ENCODE results near the gene RAB3A. TPM values are rescaled to one million over a fixed set of nuclear protein-coding genes. Genes with fewer than 3 reads are reported as not detected.

Gene RAB3A
- total and polyA plus RNA-seq, 9 of the 15 experiments (the other 6 are each of a cell fraction or from before 2014, with no cell fraction given): 0.17 to 5.1 (median 0.90) TPM; not detected in 1

DNA sequence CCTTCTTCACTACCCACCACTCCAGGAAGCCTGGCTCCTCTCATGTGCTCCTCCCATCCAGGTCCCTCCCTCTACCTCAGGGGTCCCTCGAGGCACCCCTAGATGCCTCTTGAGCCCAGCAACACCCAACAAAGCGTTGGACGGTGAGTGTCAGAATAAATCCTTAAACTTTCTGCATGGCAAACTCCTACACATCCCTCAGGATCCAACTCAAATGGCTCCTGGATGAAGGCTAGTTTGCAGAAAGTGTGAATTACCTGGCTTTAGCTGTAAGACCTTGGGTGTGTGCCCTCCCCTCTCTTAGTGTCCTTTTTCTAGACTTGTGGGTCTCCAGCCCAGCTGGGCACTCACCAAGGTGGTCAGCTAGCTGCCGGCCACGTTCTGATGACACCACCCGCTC is 5.5 kb downstream of the RAB3A start:
- in situ Hi-C loops (cut with MboI) (no loop called here), intact Hi-C loops (cut with micrococcal nuclease) (no loop called here)
- Histone ChIP-seq H3K79me2 (ENCODE audit: control insufficient read depth, insufficient read depth, low read length) (peaks cover 31% of the 10 kb centered on the region), H3K9me1 (ENCODE audit: control insufficient read depth, insufficient read depth, low read length) (no peaks in the 10 kb centered on the region), H2AFZ (ENCODE audit: low read depth, low read length) (no peak overlapping the region), H3K27me3 (ENCODE audit: control insufficient read depth in 2 of 2, insufficient read depth in 2 of 2, low read length in 2 of 2) (no peaks in the 10 kb centered on the region), H3K36me3 (ENCODE audit: control insufficient read depth, insufficient read depth, low read length) (peaks cover 64% of the 10 kb centered on the region; the same call in 2 of the 3 replicates), H3K9me3 (replicated peaks; ENCODE audit: control insufficient read depth, insufficient read depth, low read depth, low read length) (no peaks in the 10 kb centered on the region), H3K4me2 (ENCODE audit: insufficient read depth, low read length) (no peak overlapping the region), H3K9ac (ENCODE audit: insufficient read depth in 1 of 2, low read depth in 2 of 2, low read length in 2 of 2) (no peak overlapping the region), H3K4me1 (replicated peaks in 1 of 2; ENCODE audit: control insufficient read depth in 2 of 2, insufficient read depth in 2 of 2, low read length in 2 of 2) (peaks cover 19 to 46% of the 10 kb centered on the region in 2 experiments; a peak in 4 of 5 replicates), H3K27ac (ENCODE audit: extremely low read depth, low read depth, low read length) (no peak overlapping the region), H4K20me1 (replicated peaks; ENCODE audit: control insufficient read depth, insufficient read depth, low read length) (peaks cover 6% of the 10 kb centered on the region; the same call in 1 of the 2 replicates), H3K4me3 (no peak overlapping the region)
- no peak for FAIRE-seq
- no peak for ATAC-seq
- DNase-seq (ENCODE audit: extremely low read depth in 1 of 4, low spot score in 3 of 4): no peak
- ChIA-PET CTCF (ENCODE audit: low intra/inter-chr PET ratio) (no interaction called here), POLR2A (interaction anchor here (0.6 to 1.0 kb wide), 4 partner anchors 20 to 1142 kb away, joined by 3 read pairs; no protein-coding TSS in a partner anchor)
- WGBS (ENCODE audit: insufficient coverage, low coverage, missing lambda C conversion rate): 80% methylated on average over 6 of the region's 6 CpGs
- BruUV-seq (replicated peaks): no TSS peak
- TF ChIP-seq, protein P1, sequence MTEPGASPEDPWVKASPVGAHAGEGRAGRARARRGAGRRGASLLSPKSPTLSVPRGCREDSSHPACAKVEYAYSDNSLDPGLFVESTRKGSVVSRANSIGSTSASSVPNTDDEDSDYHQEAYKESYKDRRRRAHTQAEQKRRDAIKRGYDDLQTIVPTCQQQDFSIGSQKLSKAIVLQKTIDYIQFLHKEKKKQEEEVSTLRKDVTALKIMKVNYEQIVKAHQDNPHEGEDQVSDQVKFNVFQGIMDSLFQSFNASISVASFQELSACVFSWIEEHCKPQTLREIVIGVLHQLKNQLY (CRISPR knock-in tag; conservative IDR thresholded peaks at IDR 0.05): no peak
- TF ChIP-seq RNF2 (IDR thresholded peaks at IDR 0.05) (no peak), HDAC8 (tag; IDR thresholded peaks at IDR 0.05) (no peak), MTF1 (CRISPR knock-in tag; IDR thresholded peaks at IDR 0.05; ENCODE audit: borderline replicate concordance) (no peak), MAFK (IDR thresholded peaks at IDR 0.05; ENCODE audit: low read length) (no peak), BCOR (IDR thresholded peaks at IDR 0.05) (no peak)
- TF ChIP-seq, protein P2, sequence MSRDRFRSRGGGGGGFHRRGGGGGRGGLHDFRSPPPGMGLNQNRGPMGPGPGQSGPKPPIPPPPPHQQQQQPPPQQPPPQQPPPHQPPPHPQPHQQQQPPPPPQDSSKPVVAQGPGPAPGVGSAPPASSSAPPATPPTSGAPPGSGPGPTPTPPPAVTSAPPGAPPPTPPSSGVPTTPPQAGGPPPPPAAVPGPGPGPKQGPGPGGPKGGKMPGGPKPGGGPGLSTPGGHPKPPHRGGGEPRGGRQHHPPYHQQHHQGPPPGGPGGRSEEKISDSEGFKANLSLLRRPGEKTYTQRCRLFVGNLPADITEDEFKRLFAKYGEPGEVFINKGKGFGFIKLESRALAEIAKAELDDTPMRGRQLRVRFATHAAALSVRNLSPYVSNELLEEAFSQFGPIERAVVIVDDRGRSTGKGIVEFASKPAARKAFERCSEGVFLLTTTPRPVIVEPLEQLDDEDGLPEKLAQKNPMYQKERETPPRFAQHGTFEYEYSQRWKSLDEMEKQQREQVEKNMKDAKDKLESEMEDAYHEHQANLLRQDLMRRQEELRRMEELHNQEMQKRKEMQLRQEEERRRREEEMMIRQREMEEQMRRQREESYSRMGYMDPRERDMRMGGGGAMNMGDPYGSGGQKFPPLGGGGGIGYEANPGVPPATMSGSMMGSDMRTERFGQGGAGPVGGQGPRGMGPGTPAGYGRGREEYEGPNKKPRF (IDR thresholded peaks at IDR 0.05; ENCODE audit: low read depth, low read length): no peak
- TF ChIP-seq, protein P3, sequence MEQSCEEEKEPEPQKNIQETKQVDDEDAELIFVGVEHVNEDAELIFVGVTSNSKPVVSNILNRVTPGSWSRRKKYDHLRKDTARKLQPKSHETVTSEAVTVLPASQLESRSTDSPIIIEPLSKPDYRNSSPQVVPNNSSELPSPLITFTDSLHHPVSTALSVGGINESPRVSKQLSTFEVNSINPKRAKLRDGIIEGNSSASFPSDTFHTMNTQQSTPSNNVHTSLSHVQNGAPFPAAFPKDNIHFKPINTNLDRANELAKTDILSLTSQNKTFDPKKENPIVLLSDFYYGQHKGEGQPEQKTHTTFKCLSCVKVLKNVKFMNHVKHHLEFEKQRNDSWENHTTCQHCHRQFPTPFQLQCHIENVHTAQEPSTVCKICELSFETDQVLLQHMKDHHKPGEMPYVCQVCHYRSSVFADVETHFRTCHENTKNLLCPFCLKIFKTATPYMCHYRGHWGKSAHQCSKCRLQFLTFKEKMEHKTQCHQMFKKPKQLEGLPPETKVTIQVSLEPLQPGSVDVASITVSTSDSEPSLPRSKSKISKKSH (CRISPR knock-in tag; IDR thresholded peaks at IDR 0.05): no peak
